Epithelial cell of esophagus (primary cell): Measurements from ENCODE around the gene DNM2.
A peak's percentile ranks its signal among the peaks of the same experiment; 100 is the strongest.

Experiments used
- DNase-seq: peaks from one replicate; pipeline ENCODE4 v3.0.0; 2010; ENCODE audit warnings: low read depth
- H3K4me3 ChIP-seq: 2 replicates; pipeline ENCODE4 v1.5.1; 2011; ENCODE audit warnings: mild to moderate bottlenecking, low read length, control low read depth
- CTCF ChIP-seq: IDR thresholded peaks from 2 replicates; pipeline ENCODE4 v1.5.1; 2011; ENCODE audit warnings: low read depth, mild to moderate bottlenecking, low read length, control low read depth, inconsistent platforms; ENCODE audit not compliant: insufficient read depth; ENCODE audit errors: missing control alignments

Gene DNM2

GRCh38 chr19:10829967-10830366, 112.1 kb downstream of the DNM2 start:
- H3K4me3 ChIP-seq, result no peak overlapping the region
- TF ChIP-seq CTCF, result no peak
- no peak for DNase-seq

DNA sequence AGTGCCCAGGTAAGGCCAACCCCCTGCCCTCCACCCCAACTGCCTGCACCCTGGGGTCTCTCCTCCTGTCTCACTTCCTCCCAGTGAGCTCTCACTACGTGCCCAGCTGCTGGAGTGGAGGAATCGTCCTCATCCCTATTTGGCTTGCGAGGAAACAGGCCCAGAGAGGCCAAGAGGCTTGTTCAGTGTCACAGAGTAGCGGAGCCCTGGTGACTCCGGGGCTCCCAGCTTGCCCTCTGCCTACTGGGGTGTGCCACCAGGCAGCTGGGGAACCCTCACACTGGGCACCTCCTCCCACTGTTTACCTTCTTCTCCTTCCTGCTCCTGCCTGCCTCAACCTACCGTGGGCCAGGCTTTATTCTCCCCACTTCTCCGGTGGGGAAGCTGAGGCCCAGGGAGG, 112.5 kb downstream of the DNM2 start:
- no peak for DNase-seq
- no peak for TF ChIP-seq CTCF
- H3K4me3 ChIP-seq, result no peak overlapping the region

- H3K4me3 ChIP-seq, result no peak overlapping the region
- TF ChIP-seq CTCF, result no peak
- DNase-seq, result no peak
Measured at GRCh38 chr19:10830931-10831779, 113.3 kb downstream of the DNM2 start.

- no peak for TF ChIP-seq CTCF
- DNase-seq, result no peak
- H3K4me3 ChIP-seq, result no peak overlapping the region
Measured at GRCh38 chr19:10831987-10832938, 114.4 kb downstream of the DNM2 start.

DNA sequence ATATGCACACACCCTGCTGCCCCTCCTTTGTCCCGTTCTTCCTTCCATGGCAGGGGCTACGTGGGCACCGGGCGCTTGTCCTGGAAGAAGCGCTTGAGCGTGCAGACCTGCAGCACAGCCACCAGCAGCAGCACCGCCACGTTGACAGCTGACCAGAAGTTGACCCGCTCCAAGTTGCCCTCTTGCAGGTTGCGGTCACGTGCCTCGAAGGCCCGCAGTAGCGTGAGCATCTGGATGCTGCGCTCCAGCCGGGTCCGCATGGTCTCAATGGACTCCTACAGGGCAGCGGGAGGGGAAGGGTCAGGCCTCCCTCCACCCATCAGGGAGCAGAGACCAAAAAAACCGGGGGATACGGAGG, 115.0 kb downstream of the DNM2 start:
- no peak for TF ChIP-seq CTCF
- H3K4me3 ChIP-seq, result no peak overlapping the region
- DNase-seq, result no peak

- peak overlapping the region; percentile 78 for H3K4me3 ChIP-seq
- TF ChIP-seq CTCF, result no peak
- peak; percentile 9 for DNase-seq
Measured at GRCh38 chr19:10835089-10835753, 117.3 kb downstream of the DNM2 start.
